ENCODE measurements around the gene RBM38. TPM values are rescaled to one million over a fixed set of nuclear protein-coding genes. Genes with fewer than 3 reads are reported as not detected.
A peak's percentile ranks its signal among the peaks of the same experiment; 100 is the strongest.

The RBM38 gene
- total RNA-seq, 1 experiment from 2014 or later, result 39.2 TPM

DNA sequence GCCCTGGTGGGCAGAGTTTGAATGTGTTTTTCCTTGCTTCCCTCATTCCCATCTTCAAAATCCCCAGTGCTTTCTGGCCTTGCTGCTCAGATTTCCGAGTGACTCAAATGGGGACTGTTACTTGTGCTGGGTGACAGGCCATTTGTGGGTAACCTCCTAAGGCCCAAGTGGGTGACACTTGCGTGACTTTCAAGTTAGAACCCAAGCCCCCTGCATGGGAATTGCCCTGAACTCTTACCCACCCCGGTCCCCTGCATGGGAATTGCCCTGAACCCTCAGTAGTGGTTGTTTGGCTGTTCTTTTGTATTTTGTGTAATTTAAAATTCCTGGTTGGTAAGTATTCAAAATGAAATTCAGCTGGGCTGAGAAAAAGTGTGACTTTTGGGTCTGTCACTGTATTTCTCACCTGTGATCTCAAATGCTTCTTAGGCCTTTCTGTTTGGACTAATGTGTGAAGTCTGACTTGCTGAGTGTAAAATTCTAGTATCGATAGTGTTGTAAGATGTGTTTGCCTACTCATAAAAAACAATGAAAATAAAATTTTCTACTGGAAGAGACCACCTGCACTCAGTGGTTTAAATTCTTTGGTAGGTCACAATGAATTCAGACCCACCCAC is 12.4 kb upstream of the RBM38 start:
- CTCF ChIA-PET, result interaction anchor here (1.0 kb wide), 1 partner anchor 13 kb away, joined by 3 read pairs; the partner anchor contains the start of gene RBM38
- Mint-ChIP-seq H3K36me3 (ENCODE audit: insufficient read depth, unreplicated experiment) (peaks cover 69% of the 10 kb centered on the region), H3K27me3 (ENCODE audit: insufficient read depth, unreplicated experiment) (no peaks in the 10 kb centered on the region), H3K9me3 (ENCODE audit: unreplicated experiment) (no peaks in the 10 kb centered on the region), H3K27ac (ENCODE audit: unreplicated experiment) (no peak overlapping the region), H3K4me3 (ENCODE audit: unreplicated experiment) (no peak overlapping the region), H3K4me1 (ENCODE audit: low read depth, unreplicated experiment) (peaks cover 7% of the 10 kb centered on the region)
- Histone ChIP-seq H3K4me3 (ENCODE audit: low read depth, low read length) (no peak overlapping the region), H3K36me3 (ENCODE audit: control insufficient read depth, insufficient read depth, low read length) (peaks cover 10% of the 10 kb centered on the region), H3K27me3 (replicated peaks; ENCODE audit: control insufficient read depth, insufficient read depth, low read length) (no peaks in the 10 kb centered on the region), H3K9me3 (no peaks in the 10 kb centered on the region), H3K4me1 (no peaks in the 10 kb centered on the region)
- BruUV-seq (replicated peaks), result no TSS peak
- TF ChIP-seq CTCF (IDR thresholded peaks at IDR 0.05; ENCODE audit: insufficient read depth in 1 of 2, low read depth in 1 of 2, low read length in 1 of 2, severe bottlenecking in 1 of 2, unreplicated experiment in 1 of 2), result no peak
- POLR2A ChIA-PET, result no interaction called here
- intact Hi-C loops (cut with micrococcal nuclease; ENCODE audit: unreplicated experiment), result no loop called here
- DNase-seq, result no peak

DNA sequence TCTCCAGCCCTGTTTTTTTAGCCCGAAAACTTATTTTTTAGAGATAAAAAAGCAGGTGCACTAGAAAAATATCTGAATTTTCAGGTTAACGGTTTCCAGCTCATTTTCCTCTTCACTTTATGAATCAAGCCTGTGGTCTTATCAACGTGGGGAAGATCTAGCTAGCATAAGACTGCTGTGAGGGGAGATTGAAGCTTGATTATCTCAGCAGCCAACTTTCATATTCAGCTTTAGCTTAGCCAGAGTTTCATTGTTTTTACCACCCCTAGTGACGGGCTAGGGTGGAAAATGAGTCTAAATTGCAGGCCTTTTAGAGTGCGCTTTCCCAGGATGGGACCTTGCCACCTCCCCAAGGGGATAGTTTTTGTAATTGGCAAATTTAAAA is 11.9 kb upstream of the RBM38 start:
- H3K36me3 ChIP-seq (ENCODE audit: control insufficient read depth, insufficient read depth, low read length), result peaks cover 10% of the 10 kb centered on the region
- no peak overlapping the region for H3K4me3 ChIP-seq (ENCODE audit: low read depth, low read length)
- Mint-ChIP-seq H3K4me1 (ENCODE audit: low read depth, unreplicated experiment) (peaks cover 10% of the 10 kb centered on the region), H3K36me3 (ENCODE audit: insufficient read depth, unreplicated experiment) (peaks cover 68% of the 10 kb centered on the region), H3K4me3 (ENCODE audit: unreplicated experiment) (no peak overlapping the region), H3K27ac (ENCODE audit: unreplicated experiment) (no peak overlapping the region), H3K27me3 (ENCODE audit: insufficient read depth, unreplicated experiment) (no peaks in the 10 kb centered on the region), H3K9me3 (ENCODE audit: unreplicated experiment) (no peaks in the 10 kb centered on the region)
- no peaks in the 10 kb centered on the region for H3K27me3 ChIP-seq (replicated peaks; ENCODE audit: control insufficient read depth, insufficient read depth, low read length)
- BruUV-seq (replicated peaks), result no TSS peak
- intact Hi-C loops (cut with micrococcal nuclease; ENCODE audit: unreplicated experiment), result no loop called here
- H3K4me1 ChIP-seq, result no peaks in the 10 kb centered on the region
- ChIA-PET CTCF (interaction anchor here (1.0 to 1.6 kb wide), 2 partner anchors 12 to 119 kb away, joined by 3 to 6 read pairs; partner anchors contain the start of gene RBM38), POLR2A (no interaction called here)
- no peaks in the 10 kb centered on the region for H3K9me3 ChIP-seq
- DNase-seq, result no peak
- TF ChIP-seq CTCF (IDR thresholded peaks at IDR 0.05; ENCODE audit: insufficient read depth in 1 of 2, low read depth in 1 of 2, low read length in 1 of 2, severe bottlenecking in 1 of 2, unreplicated experiment in 1 of 2), result peak in 1 of 2 experiments; percentile 15

DNA sequence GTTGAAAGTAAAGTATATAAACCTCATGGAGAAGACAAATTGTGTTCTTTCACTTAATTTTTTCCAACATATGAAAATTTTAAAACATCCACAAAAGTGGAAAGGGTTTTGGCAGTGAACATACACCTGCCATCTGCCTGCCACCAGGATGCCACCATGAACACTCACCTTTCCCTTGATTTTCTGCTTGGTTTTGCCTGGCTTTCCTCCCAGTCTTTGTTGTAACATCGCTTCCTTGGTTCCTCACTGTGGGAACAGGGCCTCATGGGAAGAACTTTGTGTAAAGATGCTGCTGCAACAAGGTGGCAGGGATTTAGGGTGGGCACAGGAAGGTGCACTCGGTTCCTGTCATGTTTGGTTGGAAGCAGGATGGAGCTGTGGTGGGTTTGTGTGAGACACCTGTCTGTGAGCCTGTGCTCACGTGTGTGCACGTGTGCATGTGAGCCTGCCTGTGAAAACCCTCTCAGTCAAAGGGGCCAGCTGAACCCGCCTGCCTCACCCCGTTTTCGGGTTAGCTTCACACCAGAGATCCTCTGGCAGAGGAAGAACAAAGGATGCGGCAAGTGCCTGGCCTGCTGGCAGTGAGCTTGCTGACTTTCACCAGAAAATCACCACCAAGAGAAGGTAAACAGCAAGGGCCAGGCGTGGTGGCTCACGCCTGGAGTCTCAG is 11.0 kb upstream of the RBM38 start:
- no peaks in the 10 kb centered on the region for H3K9me3 Mint-ChIP-seq (ENCODE audit: unreplicated experiment)
- H3K4me3 ChIP-seq (ENCODE audit: low read depth, low read length), result no peak overlapping the region
- no peaks in the 10 kb centered on the region for H3K27me3 ChIP-seq (replicated peaks; ENCODE audit: control insufficient read depth, insufficient read depth, low read length)
- H3K4me3 Mint-ChIP-seq (ENCODE audit: unreplicated experiment), result no peak overlapping the region
- H3K27ac Mint-ChIP-seq (ENCODE audit: unreplicated experiment), result no peak overlapping the region
- POLR2A ChIA-PET, result no interaction called here
- TF ChIP-seq CTCF (IDR thresholded peaks at IDR 0.05; ENCODE audit: insufficient read depth in 1 of 2, low read depth in 1 of 2, low read length in 1 of 2, severe bottlenecking in 1 of 2, unreplicated experiment in 1 of 2), result no peak
- BruUV-seq (replicated peaks), result no TSS peak
- no peaks in the 10 kb centered on the region for H3K27me3 Mint-ChIP-seq (ENCODE audit: insufficient read depth, unreplicated experiment)
- H3K9me3 ChIP-seq, result no peaks in the 10 kb centered on the region
- no peaks in the 10 kb centered on the region for H3K4me1 ChIP-seq
- H3K36me3 ChIP-seq (ENCODE audit: control insufficient read depth, insufficient read depth, low read length), result peaks cover 7% of the 10 kb centered on the region; the same call in 1 of the 2 replicates
- peaks cover 62% of the 10 kb centered on the region for H3K36me3 Mint-ChIP-seq (ENCODE audit: insufficient read depth, unreplicated experiment)
- DNase-seq, result peak in 1 of 2 experiments; percentile 23
- intact Hi-C loops (cut with micrococcal nuclease; ENCODE audit: unreplicated experiment), result loop anchor here (5.0 to 10.0 kb wide), 2 partner anchors 42 to 215 kb away; no protein-coding TSS in a partner anchor
- CTCF ChIA-PET, result interaction anchor here (1.6 kb wide), 1 partner anchor 119 kb away, joined by 6 read pairs; no protein-coding TSS in a partner anchor
- H3K4me1 Mint-ChIP-seq (ENCODE audit: low read depth, unreplicated experiment), result peaks cover 13% of the 10 kb centered on the region

Data from Caco-2 (cell line).